HG03095 (cell line): ENCODE measurements around the gene ALPP.
"Not testable (repeated sequence)": the region's sequence is repeated elsewhere in the genome, so short reads cannot be mapped to it uniquely, and the experiment has no call there.

Experiments used
- ATAC-seq: cut with Tn5 transposase; IDR thresholded peaks from one replicate; pipeline ENCODE4 v1.9.1; 2021; ENCODE audit warnings: moderate library complexity; ENCODE audit not compliant: unreplicated experiment

Gene ALPP

DNA sequence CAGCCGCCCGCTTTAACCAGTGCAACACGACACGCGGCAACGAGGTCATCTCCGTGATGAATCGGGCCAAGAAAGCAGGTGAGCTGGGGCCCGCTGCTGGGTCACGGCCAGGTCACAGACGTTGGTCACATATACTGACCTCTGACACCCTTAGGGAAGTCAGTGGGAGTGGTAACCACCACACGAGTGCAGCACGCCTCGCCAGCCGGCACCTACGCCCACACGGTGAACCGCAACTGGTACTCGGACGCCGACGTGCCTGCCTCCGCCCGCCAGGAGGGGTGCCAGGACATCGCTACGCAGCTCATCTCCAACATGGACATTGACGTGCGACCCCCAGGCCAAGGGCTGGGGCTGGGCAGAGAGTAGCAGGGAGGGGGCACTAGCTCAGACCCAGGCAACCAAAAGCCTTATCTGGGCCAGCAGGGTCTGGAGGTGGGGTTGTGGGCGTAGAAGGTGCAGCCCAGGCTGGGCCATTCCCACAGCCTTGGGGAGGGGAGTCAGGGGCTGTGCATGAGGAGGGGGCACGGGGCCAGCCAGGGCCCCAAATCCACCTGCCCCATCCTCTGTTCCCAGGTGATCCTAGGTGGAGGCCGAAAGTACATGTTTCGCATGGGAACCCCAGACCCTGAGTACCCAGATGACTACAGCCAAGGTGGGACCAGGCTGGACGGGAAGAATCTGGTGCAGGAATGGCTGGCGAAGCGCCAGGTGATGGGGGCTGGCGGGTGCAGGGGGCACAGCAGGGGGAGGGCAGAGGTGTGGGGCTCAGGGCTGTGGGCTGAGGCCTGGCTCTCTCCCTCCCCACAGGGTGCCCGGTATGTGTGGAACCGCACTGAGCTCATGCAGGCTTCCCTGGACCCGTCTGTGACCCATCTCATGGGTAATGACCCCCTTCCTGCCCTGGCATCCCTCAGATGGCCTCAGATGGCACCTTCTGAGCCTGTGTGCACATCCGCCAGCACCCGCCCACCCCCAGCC lies 1.3 kb downstream of the ALPP start:
- not testable (repeated sequence) for ATAC-seq

GRCh38 chr2:232381204-232382031 lies 2.9 kb downstream of the ALPP start:
- not testable (repeated sequence) for ATAC-seq

GRCh38 chr2:232382331-232383225 lies 4.0 kb downstream of the ALPP start:
- ATAC-seq, result no peak

DNA sequence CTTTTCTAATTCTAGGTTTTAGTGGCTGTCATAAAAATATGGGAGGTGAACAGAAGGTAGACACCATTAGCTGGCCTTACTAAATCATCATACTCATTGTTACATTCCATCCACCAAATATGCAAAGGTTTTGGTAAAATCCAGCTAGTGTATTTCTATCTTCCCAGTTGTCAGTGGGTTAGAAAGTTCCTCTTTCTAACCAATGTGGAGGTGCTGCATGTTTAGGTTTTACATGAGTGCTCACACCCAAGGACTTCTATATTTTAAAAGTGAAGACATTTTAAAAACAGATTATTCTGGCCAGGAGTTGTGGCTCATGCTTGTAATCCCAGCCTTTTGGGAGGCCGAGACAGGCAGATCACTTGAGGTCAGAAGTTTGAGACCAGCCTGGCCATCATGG lies 5.9 kb downstream of the ALPP start:
- no peak for ATAC-seq

DNA sequence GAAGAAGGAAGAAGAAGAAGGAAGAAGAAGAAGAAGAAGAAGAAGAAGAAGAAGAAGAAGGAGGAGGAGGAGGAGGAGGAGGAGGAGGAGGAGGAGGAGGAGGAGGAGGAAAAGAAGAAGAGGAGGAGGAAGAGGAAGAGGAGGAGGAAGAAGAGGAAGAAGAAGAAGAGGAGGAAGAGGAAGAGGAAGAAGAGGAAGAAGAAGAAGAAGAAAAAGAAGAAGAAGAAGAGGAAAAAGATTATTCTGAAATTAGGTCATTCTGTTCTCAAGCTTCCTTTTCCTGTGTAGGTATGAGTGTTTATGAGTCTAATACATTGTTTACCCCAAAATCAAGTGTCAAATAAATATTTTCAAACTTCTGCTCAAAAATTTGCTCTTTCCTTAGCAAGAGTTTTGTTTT lies 6.5 kb downstream of the ALPP start:
- ATAC-seq, result not testable (repeated sequence)

DNA sequence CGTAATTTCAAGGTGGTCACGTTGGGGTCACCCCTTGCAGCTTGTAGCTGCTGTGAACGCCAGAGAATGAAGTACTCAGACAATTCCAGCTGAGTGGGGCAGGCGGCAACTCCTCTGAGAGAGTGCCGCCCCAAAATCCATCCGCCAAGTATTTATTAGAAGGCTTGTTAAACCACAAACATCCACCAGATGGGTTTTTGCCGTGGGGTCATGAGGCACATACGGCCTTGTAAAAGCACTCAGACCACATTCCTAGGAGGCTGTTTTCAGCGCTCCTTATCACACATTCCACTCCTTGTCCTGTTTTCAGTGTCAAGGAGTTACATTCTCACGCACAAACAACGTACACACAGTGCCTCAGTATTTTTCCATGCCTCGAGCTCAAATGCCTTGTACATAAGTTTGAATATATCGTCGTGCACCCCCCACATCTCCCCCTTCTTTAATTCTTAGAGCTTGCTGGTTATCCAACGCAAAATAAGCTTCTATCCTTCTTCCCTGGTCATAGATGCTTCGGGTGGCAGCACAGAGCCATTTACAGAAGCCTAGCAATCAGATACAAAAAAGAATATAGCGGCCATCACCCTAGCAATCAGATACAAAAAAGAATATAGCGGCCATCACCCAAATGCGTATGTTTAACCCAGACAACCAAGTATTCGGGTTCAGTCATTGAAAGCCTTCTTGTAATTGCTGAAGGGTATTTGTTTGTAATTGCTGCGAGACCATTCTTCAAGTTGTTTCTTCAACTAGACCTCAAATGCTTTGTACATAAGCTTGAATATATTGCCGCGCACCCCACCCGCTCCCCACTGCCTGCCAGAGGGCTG lies 7.3 kb downstream of the ALPP start:
- no peak for ATAC-seq

- ATAC-seq, result no peak
Measured at GRCh38 chr2:232386490-232386739, 7.9 kb downstream of the ALPP start.

DNA sequence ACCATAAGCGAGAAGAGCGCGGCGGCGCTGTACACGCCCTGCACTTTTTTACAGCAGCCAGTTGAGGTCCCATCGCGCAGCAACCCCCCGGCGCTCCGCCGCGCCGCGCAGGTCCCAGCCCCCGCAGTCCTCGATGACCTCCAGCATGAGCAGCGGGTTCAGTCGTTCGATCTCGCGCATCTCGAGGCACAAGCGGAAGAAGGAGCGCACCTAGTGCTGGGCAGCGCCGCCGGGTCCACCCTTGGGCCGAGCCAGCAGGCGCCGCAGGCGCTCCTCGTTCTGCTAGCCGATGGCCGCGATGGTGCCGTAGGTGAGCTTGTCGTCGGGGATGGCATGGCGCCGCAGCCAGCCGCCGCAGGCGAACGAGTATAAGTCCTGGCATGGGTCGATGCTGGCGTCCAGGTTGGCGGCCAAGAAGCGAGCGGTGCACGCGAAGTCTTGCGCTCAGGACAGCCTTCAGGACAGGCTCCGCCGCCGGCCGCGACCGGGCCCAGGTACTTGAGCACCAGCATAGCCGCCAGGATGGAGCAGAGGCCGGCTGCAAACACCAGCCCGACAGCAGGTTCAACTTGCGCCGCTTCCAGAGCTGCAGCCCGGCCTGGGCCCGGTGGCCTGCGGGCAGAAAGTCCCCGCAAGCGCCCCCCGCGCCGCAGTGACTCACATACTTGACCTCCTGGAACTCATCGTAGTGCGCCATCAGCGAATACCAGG lies 8.3 kb downstream of the ALPP start:
- no peak for ATAC-seq

DNA sequence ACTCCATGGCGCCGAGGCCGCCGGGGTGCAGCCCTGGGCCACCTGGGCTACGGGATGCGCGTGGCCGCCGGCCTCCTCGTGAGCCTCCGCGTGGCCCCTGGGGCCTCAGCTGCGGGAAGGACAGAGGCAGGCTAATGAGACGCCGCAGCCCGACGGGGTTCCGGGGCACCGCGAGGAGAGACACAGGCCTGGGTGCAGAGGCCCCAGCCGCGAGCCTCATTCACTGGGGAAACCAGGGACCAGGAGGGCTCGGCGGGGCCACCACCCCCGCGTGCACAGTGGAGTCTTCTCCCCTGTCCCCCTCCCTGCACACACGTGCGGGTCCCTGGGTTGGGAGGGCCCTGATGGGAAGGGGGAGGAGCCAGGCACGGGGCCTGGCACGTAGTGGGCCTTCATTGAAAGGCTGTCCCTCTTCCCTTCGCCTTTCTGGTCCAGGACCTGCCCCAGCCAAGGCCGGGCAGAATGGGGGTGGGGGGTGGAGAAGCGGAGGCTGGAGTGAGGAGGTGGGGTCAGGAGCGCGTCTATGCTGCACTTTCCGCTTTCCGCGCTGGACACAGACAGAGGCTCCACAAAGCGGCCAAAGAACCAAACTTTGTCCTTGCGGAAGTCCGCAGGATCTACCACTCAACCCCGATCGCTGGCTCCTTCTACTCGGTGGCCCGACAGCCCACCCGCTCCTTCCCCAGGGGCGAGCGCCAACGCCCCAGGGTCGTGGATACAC lies 9.1 kb downstream of the ALPP start:
- ATAC-seq, result no peak

DNA sequence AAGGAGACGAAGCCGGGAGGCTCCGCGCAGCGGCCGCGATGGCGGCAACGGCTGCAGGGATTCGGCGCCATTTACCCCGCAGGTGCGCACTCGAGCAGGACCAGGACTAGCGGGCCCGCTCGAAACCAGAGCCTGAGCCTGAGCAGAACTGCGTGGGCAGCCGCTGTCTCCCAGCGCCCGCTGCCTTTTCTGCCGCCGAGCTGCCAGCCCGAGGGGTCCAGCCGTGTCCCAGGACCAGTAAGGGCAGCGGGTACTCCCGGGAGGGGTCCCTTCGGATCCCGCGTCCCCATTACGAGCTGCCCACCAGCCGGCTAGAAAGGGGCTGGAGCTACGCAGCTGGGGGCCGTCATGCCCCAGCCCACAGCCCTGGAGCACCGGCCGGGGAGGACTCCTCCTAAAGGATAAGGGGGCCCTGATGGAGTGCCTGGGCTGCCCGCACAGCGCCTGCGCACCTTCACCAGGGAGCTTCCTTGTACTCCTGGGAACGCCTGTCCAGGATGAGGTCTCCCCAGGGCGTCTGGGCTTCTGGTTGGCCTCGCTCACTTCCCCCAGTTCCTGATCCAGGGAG lies 9.9 kb downstream of the ALPP start:
- ATAC-seq, result no peak

DNA sequence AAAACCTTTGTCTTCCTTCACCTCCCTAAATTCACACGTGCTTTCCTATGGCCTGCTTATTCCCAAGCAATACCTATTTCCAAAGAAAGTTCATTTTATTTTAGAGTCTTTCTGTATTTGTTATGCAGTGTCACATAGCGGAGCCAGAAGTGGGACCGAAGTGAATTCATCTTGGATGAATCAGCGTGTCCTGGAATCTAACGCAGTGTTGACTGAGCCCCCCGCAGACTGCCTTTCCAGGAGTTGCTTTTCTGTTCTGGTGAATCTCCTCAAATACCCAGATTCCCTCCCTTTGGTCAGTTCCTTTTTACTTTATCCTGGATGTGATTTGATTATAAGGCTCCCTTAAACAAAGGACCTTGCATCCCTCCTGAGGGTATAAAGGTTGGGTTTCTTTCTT lies 10.8 kb downstream of the ALPP start:
- no peak for ATAC-seq

- no peak for ATAC-seq
Measured at GRCh38 chr2:232390661-232391060, 12.1 kb downstream of the ALPP start.

GRCh38 chr2:232393556-232393955 lies 15.0 kb downstream of the ALPP start:
- no peak for ATAC-seq

- not testable (repeated sequence) for ATAC-seq
Measured at GRCh38 chr2:232394431-232394830, 15.9 kb downstream of the ALPP start.

- no peak for ATAC-seq
Measured at GRCh38 chr2:232395586-232395985, 17.0 kb downstream of the ALPP start.

DNA sequence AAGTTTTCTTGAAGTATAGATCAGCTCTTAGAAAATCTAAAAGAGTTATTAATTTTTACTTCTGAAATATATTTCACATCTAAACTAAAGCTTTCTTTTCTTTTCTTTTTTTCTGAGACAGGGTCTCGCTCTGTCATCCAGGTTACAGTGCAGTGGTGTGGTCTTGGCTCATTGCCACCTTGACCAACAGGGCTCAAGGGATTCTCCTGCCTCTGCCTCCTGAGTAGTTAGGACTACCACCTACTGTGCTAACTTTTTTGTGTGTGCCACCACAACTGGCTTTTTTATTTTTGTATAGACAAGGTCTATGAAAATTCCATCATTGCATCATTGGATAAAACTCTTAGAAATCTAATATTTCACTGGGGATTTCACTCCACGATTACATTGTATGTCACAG lies 18.1 kb downstream of the ALPP start:
- ATAC-seq, result no peak

DNA sequence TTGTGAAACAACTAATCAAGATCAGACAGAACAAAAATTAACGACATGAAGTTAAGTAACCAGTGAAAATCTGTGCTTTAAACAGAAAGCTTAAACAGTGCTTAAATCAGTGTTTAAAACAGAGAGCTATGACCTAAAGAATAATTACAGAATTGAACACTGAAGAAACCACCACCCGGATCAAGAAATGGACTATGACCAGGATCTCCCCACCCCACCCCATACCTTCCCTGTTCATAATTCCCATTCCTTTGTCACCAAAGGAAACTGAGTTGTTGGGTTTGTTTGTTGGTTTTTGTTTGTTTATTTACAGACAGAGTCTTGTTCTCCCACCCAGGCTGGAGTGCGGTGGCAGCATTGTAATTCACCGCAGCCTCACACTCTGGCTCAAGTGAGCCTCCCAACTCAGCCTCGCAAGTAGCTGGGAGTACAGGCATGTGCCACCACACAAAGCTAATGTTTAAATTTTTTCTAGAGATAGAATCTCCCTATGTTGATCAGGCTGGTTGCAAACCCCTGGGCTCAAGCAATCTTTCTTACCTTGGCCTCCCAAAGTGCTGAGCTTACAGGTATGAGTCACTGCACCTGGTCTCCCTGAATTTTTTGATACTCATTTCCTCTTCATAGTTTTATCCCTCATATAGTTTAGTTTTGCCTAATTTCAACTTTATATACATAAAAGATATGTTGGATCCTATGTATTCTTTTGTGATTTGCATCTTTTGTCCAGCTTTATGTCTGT lies 19.9 kb downstream of the ALPP start:
- ATAC-seq, result no peak
